ENCODE measurements around the gene STRBP. TPM values are rescaled to one million over a fixed set of nuclear protein-coding genes. Genes with fewer than 3 reads are reported as not detected.

STRBP gene
- total RNA-seq, 1 experiment from 2014 or later, result 36.7 TPM

DNA sequence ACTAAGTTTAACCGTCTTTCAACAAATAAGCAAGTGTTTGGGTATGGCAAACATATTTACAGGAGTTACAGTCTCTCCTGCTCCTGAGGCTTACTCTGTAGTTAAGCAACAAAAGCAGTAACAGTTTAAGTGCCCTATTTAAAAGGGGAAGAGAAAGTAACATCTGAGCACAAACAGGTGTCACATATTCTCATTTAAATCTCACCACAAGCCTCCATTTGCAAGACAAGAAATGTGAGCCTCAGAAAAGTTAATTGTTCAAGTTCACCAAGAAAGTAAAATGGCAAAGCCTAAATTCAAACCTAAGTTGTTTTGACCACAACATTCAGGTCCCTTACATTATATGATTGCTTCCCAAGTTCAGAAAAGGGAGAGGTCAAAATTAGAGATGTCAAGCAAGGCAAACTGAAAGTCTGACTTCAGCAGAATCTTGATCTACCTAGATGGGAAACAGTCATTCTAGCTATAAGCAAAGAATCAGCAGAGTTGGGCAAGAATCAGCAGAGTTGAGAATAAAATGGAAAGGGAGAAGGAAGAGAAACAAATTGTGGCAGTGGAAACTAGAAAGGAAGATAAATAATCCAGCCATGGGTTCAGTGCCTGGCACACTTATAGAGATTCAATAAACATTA lies 93.4 kb downstream of the STRBP start:
- DNase-seq (ENCODE audit: low read depth, low spot score), result no peak
- in situ Hi-C loops (cut with HindIII; ENCODE audit: low pct_unique_long_range_greater_than_20kb, low sequenced_read_pairs), result no loop called here

DNA sequence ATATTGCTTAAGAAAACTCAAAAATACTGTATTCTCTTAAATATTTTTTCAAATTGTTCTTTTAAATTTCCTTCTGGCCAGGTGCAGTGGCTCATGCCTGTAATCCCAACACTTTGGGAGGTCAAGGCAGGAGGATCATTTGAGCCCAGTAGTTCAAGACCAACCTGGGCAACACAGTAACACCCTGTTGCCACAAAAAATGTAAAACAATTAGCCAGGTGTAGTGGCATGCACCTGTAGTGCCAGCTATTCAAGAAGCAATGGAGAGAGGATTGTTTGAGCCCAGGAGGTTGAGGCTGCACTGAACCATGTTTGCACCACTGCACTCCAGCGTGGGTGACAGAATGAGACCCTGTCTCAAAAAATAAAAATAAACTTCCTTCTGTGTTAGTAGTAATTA lies 94.3 kb downstream of the STRBP start:
- in situ Hi-C loops (cut with HindIII; ENCODE audit: low pct_unique_long_range_greater_than_20kb, low sequenced_read_pairs), result no loop called here
- DNase-seq (ENCODE audit: low read depth, low spot score), result no peak

DNA sequence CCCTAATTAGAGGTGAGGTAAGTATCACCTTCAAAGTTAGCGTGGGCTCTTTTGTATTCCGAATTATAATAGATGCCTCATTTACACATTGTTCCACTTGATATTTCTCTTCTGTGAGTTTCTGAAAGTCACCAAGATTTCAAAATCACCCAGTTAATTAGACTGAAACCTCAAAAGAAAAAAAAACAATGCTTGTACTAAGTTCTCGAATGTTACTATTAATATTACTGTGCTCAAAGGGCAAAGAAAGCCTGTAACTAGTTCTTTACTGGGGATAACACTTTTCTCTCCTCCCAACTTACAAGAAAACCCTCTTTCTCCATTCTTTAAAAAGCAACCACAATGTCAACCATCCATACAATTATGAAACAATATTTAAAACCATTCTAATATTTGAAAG lies 98.5 kb downstream of the STRBP start:
- no peak for DNase-seq (ENCODE audit: low read depth, low spot score)
- in situ Hi-C loops (cut with HindIII; ENCODE audit: low pct_unique_long_range_greater_than_20kb, low sequenced_read_pairs), result no loop called here

DNA sequence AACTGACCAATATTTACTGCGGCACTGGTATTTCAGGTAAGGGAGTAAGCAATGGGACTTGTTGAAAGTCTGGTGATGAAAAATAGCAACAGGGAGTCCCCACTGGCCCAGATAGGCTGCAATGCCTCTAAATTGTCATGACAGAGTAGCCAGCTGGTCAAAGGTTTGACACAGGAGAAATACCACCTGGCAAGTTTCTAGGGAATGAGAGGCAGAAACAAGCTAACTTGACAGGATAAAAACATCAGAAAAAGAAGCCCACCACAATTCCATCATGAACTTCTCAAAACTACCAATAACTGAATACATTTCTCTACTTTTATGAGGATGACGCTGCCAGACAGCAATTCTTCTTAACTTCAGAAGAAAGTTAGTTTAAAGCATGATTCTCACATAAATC lies 99.8 kb downstream of the STRBP start:
- in situ Hi-C loops (cut with HindIII; ENCODE audit: low pct_unique_long_range_greater_than_20kb, low sequenced_read_pairs), result no loop called here
- DNase-seq (ENCODE audit: low read depth, low spot score), result no peak

DNA sequence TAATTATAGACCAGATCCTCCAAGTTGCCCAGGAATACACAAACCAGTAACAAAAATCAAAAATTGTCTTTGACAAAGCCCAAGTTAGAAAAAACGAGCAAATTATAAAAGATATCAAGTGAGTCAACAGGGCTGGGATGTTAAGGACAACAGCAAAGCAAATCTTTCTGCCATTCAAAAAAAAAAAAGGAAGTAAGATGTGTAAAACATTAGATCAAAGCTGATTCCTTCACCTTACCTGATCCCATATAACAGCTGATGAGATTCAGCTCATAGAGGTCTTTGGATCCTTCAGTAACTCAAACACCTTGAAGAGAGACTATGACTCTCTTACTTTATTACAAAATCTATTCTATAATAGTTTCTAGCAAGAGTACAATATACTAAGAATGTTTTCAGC lies 100.9 kb downstream of the STRBP start:
- no peak for DNase-seq (ENCODE audit: low read depth, low spot score)
- in situ Hi-C loops (cut with HindIII; ENCODE audit: low pct_unique_long_range_greater_than_20kb, low sequenced_read_pairs), result no loop called here

DNA sequence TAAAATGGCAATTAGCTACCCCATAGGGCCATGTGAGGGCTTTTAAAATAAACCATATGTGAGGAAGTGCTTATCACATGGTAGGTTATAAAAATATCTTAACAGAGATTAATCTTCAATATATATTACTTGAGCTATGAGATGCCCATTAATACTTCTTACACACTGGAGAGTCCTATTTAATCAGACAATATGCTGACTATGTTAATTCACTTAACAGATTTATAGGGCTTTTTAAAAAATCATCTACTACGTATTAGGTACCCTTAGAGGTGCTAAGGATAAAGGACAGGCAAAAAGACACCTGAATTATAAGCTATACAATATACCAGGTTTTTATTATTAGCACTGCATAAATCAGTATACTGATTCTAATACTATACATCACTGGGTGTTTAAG lies 102.6 kb downstream of the STRBP start:
- DNase-seq (ENCODE audit: low read depth, low spot score), result no peak
- in situ Hi-C loops (cut with HindIII; ENCODE audit: low pct_unique_long_range_greater_than_20kb, low sequenced_read_pairs), result no loop called here

DNA sequence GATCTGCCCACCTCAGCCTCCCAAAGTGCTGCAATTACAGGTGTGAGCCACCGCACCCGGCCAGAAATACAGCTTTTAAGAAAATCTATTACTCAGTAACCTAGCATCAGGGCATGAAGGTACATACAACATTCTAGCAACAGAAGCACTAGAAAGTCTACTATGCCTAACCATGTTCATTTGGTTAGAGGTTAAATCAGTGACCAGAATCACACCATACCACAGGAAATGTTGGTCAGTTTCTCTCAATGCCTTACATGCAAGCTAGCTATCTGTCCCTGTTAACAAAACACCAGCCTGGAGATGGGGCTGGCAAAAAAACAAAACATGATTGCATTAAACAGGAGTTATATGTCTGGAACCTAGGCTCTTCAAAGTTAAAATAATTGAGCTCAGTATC lies 104.1 kb downstream of the STRBP start:
- no peak for DNase-seq (ENCODE audit: low read depth, low spot score)
- in situ Hi-C loops (cut with HindIII; ENCODE audit: low pct_unique_long_range_greater_than_20kb, low sequenced_read_pairs), result no loop called here

DNA sequence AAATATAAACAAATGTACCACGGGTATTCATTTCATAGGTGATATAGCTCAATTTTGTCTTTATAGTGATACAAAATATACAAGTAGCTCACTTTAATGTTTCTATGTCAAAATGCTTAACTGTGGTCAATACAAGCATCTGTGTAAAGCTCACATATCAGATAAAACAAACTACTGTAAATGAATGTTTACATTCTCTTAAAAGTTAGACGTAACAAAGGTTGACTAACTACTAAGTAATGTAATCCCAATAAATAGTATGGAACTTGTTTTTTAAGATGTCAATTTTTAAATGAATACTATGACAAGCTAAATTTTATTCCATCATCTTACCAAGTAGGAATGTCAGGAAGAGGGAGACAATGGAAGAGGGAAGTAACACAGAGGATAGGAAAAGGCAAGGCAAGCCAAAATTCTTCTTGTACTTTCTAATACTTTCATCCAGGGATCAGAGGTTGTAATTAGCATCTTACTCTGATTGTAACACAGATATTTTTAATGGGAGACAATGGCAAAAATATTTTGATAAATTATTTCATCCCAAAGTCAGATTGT lies 105.5 kb downstream of the STRBP start:
- in situ Hi-C loops (cut with HindIII; ENCODE audit: low pct_unique_long_range_greater_than_20kb, low sequenced_read_pairs), result no loop called here
- DNase-seq (ENCODE audit: low read depth, low spot score), result no peak

DNA sequence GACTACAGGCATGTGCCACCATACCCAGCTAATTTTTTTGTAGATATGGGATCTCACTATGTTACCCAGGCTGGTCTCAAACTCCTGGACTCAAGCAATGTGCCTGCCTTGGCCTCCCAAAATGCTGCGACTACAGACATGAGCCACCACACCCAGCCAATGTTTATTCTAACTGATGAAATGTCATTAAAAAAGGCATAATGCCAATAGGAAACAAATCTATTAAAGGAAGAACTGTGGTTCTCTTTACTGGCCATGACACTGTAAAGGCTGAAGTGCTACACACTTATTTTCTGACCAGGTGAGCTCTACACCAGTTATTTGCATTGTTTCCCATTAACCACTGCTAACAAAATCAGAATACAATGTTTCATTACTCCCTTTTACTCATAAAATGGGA lies 106.0 kb downstream of the STRBP start:
- in situ Hi-C loops (cut with HindIII; ENCODE audit: low pct_unique_long_range_greater_than_20kb, low sequenced_read_pairs), result no loop called here
- DNase-seq (ENCODE audit: low read depth, low spot score), result no peak

DNA sequence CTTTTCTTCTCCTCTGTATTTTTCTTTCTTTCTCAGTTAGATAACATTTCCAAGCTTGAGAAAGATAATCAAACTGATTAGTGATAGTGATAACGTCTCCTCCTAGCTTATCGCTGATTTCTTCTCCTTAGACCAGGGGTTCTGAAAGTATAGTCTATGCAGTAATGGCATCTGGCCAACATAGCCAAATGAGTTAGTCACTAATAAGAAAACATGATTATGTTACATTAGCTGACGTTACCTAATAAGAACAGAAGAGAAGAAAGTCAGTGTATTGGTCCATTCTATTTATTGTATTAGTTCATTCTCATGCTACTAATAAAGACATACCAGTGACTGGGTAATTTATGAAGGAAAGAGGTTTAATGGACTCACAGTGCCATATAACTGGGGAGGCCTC lies 111.2 kb downstream of the STRBP start:
- DNase-seq (ENCODE audit: low read depth, low spot score), result no peak
- in situ Hi-C loops (cut with HindIII; ENCODE audit: low pct_unique_long_range_greater_than_20kb, low sequenced_read_pairs), result no loop called here

DNA sequence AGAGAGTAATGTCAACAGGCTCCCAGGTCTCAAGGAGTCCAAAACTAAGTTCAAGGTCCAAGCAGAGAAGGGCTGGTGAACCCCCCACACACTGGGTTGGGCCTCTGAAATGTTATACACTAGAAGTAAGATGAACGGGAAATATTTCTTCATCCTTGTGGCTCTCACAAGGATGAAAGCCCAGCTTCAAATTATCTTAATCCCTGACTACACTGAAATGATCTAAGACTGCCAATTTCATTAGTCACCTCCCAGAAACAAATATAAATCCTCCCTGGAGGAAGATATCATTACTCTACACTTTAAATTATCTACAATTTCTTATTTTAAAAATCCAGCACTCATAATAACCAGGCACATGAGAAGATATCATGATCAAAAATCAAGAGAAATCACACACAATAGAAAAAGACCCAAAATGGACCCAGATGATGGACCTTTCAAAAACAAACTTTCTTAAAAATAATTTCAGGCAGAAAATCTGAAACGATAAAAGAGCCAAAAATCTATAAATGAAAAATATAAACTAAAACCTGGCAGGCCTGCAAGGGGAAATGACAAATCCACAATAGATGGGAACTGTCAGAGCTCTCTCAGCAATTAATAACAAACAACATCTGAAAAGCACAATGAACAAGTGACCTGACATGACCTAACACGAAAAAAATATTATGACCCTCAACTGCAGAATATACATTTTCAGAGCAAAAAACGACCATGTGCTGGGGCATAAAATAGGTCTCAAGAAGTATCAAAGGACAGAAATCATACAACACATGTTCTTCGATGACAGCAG lies 117.5 kb downstream of the STRBP start:
- no peak for DNase-seq (ENCODE audit: low read depth, low spot score)

DNA sequence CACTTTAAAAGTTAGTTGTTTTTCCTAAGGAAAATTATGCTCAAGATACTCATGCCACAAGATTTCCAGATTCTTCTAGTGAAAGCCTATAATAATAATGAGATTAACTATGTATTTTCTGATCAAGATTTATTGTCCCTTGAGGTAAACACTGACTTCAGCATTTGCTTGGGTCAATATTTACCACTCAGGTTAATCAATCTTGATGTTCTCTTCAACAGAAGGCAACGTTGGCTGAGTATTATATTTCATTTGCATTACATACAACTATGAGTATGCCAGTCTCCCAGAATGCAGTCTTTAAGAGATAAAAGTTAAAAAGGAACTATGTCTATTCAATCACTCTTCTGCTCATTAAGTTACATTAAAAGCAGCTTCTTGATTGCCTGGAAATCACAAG lies 119.3 kb downstream of the STRBP start:
- in situ Hi-C loops (cut with HindIII; ENCODE audit: low pct_unique_long_range_greater_than_20kb, low sequenced_read_pairs), result no loop called here
- no peak for DNase-seq (ENCODE audit: low read depth, low spot score)

More for the DNA sequence above, 117.5 kb downstream of the STRBP start:
- in situ Hi-C loops (cut with HindIII; ENCODE audit: low pct_unique_long_range_greater_than_20kb, low sequenced_read_pairs), result no loop called here

DNA sequence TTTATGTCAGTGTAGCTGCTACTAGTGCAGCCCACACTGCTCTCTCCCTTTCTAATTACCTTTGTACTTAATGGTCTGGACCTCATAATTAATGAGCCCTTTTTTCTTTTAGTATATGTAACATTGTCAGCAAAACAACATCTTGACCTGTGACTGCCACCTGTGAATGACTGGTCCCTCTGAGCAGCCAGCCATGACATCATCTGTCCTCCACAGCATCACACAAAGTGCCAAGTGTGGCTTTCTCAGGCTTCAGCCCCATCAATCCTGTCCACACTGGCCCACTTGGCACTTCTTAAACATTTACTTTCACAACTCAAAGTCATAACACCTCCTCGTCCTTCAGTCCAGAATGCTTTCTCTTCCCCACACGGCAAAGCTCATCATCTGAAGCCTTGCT lies 130.2 kb downstream of the STRBP start:
- in situ Hi-C loops (cut with HindIII; ENCODE audit: low pct_unique_long_range_greater_than_20kb, low sequenced_read_pairs), result no loop called here
- DNase-seq (ENCODE audit: low read depth, low spot score), result no peak

DNA sequence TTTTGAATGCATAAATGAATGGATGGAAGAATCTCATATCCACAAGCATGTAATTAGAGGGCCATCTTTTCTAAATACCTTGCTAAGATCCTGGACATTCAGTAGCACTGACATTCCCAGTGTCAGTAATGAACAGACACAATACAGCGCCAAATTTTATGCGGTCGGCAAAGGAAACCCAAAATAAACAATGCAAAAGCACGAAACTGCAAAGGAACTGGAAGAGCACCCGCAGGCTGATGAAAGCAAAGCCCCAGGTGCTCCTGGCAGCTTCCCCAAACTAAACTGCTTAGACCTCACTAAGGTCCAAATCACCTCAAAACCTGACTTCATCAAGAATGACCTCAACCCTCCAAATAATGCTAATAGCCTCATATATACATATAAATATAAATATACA lies 133.0 kb downstream of the STRBP start:
- no peak for DNase-seq (ENCODE audit: low read depth, low spot score)
- in situ Hi-C loops (cut with HindIII; ENCODE audit: low pct_unique_long_range_greater_than_20kb, low sequenced_read_pairs), result no loop called here

DNA sequence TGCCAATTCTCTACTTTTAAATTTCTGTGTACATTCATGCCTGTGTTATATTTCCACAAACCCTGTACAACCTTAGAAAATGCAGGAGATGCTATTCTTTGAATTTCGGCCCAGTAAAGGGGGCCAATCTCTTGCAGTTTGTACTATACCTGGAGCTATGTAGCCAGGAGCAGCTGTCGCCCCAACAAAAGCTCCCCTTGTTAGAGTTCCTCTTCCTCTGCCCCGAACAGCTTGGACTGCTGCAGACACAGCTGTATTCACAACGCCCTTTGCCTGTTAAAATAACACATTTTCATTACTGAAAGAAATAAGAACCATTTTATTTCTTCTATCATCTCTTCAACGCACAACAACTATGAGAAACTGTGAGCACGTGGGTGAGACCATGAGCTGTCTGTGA lies 135.7 kb downstream of the STRBP start:
- in situ Hi-C loops (cut with HindIII; ENCODE audit: low pct_unique_long_range_greater_than_20kb, low sequenced_read_pairs), result no loop called here
- no peak for DNase-seq (ENCODE audit: low read depth, low spot score)

DNA sequence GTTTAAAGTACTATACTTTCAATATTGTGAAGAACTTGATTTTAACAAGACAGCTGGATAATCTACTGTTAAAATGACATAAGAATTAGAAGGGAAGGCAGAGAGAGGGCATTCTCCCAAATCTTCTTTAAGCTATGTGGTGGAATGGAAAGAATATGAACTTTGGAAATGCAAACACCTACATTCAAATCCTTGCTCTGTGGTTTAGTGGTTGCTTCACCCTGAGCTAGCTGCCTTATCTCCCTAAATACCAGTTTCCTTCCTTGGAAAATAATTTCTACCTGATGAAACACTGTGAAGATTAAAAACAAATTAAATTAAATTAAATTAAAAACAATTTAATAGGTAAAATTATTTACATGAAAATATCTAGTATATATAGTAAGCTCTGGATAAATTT lies 136.4 kb downstream of the STRBP start:
- in situ Hi-C loops (cut with HindIII; ENCODE audit: low pct_unique_long_range_greater_than_20kb, low sequenced_read_pairs), result no loop called here
- DNase-seq (ENCODE audit: low read depth, low spot score), result no peak

DNA sequence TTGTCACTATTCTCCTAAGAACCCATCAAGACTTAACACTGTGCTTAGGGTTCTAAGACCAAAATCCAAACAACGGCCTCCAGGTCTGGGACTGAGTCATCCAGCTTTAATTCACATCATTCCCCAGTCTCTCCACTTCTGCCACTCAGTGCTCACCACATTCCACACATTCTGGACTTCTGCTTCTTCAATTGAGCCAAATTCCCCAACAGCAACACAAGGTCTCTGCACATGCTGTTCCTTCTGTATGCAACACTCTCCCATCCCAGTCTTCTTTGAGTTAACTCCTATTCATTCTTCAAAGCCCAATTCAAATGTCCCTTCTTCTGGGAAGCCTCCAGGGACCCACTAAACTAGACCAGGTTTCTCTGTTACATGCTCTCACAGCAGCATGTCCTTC lies 137.1 kb downstream of the STRBP start:
- no peak for DNase-seq (ENCODE audit: low read depth, low spot score)
- in situ Hi-C loops (cut with HindIII; ENCODE audit: low pct_unique_long_range_greater_than_20kb, low sequenced_read_pairs), result no loop called here

DNA sequence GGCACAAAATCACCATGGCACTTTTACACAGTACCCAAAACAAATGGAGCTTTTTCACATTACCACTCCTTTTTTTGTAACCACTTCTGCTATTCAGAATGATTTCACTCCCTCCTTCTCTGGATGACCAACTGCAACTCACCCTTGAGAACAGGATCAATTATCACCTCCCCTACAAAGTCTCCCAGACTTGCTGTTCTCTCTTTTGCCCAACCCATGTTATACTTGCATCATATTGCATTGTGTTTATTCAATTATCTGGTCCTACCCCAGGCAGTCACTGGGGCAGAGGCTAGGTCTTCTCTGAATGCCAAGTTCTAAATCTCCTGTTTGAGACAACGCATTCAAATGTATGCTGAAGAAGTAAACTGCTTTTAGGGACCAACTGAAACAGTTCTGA lies 139.0 kb downstream of the STRBP start:
- no peak for DNase-seq (ENCODE audit: low read depth, low spot score)
- in situ Hi-C loops (cut with HindIII; ENCODE audit: low pct_unique_long_range_greater_than_20kb, low sequenced_read_pairs), result no loop called here

DNA sequence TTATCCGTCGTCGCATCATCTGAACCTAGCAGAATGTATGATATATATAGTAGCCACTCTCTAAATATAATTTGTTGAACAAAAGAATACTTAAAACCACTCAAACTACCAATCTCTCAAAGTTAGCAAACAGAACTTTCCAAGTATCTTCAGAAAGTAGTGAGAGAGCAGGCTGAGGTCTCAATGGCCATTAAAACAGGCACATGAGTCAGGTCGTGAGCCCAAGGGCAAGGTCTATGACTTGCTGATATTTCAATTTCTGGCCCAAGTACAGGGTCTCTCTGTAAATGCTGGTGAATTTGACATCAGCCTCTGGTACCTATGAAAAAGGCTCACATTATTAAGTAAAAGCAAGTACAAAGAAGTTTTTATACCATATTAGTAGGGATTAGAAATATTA lies 139.8 kb downstream of the STRBP start:
- DNase-seq (ENCODE audit: low read depth, low spot score), result no peak
- in situ Hi-C loops (cut with HindIII; ENCODE audit: low pct_unique_long_range_greater_than_20kb, low sequenced_read_pairs), result no loop called here

All from SK-MEL-5 (cell line).